HL-60 (cell line): ENCODE measurements around the gene TPI1.
"Not testable (repeated sequence)": the region's sequence is repeated elsewhere in the genome, so short reads cannot be mapped to it uniquely, and the experiment has no call there.

Source experiments
- GABPA ChIP-seq: IDR thresholded peaks from 2 replicates; pipeline ENCODE4 v1.6.1; 2012; ENCODE audit warnings: low read depth
- POLR2AphosphoS5 ChIP-seq: IDR thresholded peaks from 2 replicates; pipeline ENCODE4 v1.6.1; 2012; ENCODE audit warnings: low read depth
- TF ChIP-seq, protein P1 (sequence below): IDR thresholded peaks from one replicate; pipeline ENCODE4 v1.5.1; 2011; ENCODE audit warnings: low read length, control low read depth, inconsistent platforms; ENCODE audit not compliant: insufficient read depth

DNA sequence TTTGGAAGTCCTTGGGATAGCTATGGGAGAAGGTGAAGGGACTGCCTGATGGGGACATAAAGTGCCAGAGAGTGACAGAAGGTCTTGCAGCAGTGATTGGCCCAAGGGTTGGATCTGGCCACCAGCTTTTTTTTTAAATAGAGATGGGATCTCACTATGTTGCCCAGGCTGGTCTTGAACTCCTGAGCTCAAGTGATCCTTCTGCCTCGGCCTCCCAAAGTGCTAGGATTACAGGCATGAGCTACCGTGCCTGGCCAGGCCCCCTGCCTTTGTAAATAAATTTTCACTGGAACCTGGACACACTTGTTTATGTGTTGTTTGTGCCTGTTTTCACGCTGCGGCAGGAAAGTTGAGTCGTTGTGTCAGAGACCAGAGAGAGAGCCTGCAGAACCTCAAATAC, 2.0 kb upstream of the TPI1 start:
- TF ChIP-seq POLR2AphosphoS5, GABPA: not testable (repeated sequence)
- TF ChIP-seq, protein P1, sequence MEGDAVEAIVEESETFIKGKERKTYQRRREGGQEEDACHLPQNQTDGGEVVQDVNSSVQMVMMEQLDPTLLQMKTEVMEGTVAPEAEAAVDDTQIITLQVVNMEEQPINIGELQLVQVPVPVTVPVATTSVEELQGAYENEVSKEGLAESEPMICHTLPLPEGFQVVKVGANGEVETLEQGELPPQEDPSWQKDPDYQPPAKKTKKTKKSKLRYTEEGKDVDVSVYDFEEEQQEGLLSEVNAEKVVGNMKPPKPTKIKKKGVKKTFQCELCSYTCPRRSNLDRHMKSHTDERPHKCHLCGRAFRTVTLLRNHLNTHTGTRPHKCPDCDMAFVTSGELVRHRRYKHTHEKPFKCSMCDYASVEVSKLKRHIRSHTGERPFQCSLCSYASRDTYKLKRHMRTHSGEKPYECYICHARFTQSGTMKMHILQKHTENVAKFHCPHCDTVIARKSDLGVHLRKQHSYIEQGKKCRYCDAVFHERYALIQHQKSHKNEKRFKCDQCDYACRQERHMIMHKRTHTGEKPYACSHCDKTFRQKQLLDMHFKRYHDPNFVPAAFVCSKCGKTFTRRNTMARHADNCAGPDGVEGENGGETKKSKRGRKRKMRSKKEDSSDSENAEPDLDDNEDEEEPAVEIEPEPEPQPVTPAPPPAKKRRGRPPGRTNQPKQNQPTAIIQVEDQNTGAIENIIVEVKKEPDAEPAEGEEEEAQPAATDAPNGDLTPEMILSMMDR = not testable (repeated sequence)
